ENCODE measurements around the gene PRUNE1. TPM values are rescaled to one million over a fixed set of nuclear protein-coding genes. Genes with fewer than 3 reads are reported as not detected.

The PRUNE1 gene
- total RNA-seq (2014; rRNA removed; shearing (Covaris generic)) = 10.6 and 19.7 TPM in 2 replicates

- DNase-seq (ENCODE audit: low spot score) = peak; percentile 92
Measured at GRCh38 chr1:151008244-151009205, at the start of gene PRUNE1. PRUNE1 (plus strand) TSS chr1:151008449; CDS start chr1:151008633, 184 bp downstream.

- no peak for DNase-seq (ENCODE audit: low spot score)
Measured at GRCh38 chr1:150960646-150961045, 47.6 kb upstream of the PRUNE1 start.

- no peak for DNase-seq (ENCODE audit: low spot score)
Measured at GRCh38 chr1:150961756-150962155, 46.5 kb upstream of the PRUNE1 start.

- DNase-seq (ENCODE audit: low spot score) = no peak
Measured at GRCh38 chr1:150963321-150964163, 44.7 kb upstream of the PRUNE1 start.

GRCh38 chr1:150964164-150964489 lies 44.1 kb upstream of the PRUNE1 start:
- no peak for DNase-seq (ENCODE audit: low spot score)

GRCh38 chr1:150965605-150966004 lies 42.6 kb upstream of the PRUNE1 start:
- DNase-seq (ENCODE audit: low spot score) = no peak

GRCh38 chr1:150966011-150966410 lies 42.2 kb upstream of the PRUNE1 start:
- DNase-seq (ENCODE audit: low spot score) = no peak

GRCh38 chr1:150967936-150968335 lies 40.3 kb upstream of the PRUNE1 start:
- no peak for DNase-seq (ENCODE audit: low spot score)

- no peak for DNase-seq (ENCODE audit: low spot score)
Measured at GRCh38 chr1:150968491-150968890, 39.8 kb upstream of the PRUNE1 start.

GRCh38 chr1:150969626-150970025 lies 38.6 kb upstream of the PRUNE1 start:
- DNase-seq (ENCODE audit: low spot score) = no peak

GRCh38 chr1:150970808-150971582 lies 37.3 kb upstream of the PRUNE1 start:
- peak; percentile 45 for DNase-seq (ENCODE audit: low spot score)

GRCh38 chr1:150971583-150972416 lies 36.4 kb upstream of the PRUNE1 start:
- no peak for DNase-seq (ENCODE audit: low spot score)

- no peak for DNase-seq (ENCODE audit: low spot score)
Measured at GRCh38 chr1:150972417-150972940, 35.8 kb upstream of the PRUNE1 start.

- DNase-seq (ENCODE audit: low spot score) = no peak
Measured at GRCh38 chr1:150973258-150973835, 34.9 kb upstream of the PRUNE1 start.

- no peak for DNase-seq (ENCODE audit: low spot score)
Measured at GRCh38 chr1:150973836-150974579, 34.2 kb upstream of the PRUNE1 start.

- peak; percentile 44 for DNase-seq (ENCODE audit: low spot score)
Measured at GRCh38 chr1:150974580-150975478, 33.4 kb upstream of the PRUNE1 start, which contains the start of gene CERS2. CERS2 (minus strand) TSS chr1:150974835; CDS start chr1:150969090, 5,745 bp downstream.

- DNase-seq (ENCODE audit: low spot score) = no peak
Measured at GRCh38 chr1:150976401-150976821, 31.8 kb upstream of the PRUNE1 start.
